ENCODE measurements around the gene PLA2R1.
"Not testable (repeated sequence)": the region's sequence is repeated elsewhere in the genome, so short reads cannot be mapped to it uniquely, and the experiment has no call there.

The PLA2R1 gene

GRCh38 chr2:160063271-160063670, 856 bp upstream of the PLA2R1 start:
- DNase-seq, result no peak

GRCh38 chr2:160061944-160062291, 497 bp downstream of the PLA2R1 start:
- no peak for DNase-seq

DNA sequence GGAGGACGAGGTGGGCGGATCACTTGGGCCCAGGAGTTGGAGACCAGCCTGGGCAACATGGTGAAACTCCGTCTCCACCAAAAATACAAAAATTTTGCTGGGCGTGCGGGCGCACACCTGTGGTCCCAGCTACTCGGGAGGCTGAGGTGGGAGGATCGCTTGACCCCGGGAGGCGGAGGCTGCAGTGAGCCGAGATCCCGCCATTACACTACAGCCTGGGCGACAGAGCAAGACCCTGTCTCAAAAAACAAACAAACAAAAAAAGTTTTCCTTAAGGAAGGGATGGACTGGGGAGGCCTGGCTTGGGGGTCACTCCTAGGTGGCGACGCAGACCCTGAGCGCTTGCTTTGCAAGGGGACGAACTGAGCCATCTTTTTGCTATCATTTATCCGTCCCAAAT, 882 bp downstream of the PLA2R1 start:
- DNase-seq, result no peak

DNA sequence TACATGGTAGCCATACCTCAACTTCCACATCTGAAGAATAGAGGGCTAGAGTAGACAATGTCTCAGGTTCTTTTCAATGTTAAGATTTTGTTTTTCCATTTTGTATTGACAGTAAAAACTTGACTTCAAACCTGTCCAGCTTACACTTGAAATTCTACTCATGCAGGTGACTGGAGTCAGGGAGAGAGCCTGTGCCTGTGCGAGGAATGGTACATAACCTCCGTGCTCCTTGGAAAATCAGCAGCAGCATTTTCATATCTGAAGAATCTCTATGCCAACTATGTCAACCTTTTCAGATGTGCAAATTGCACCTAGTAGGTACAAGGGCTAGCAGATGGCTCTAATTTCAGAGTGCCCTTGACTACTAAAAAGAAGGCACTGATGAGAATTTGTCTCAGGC, 2.1 kb downstream of the PLA2R1 start:
- no peak for DNase-seq

GRCh38 chr2:160057356-160057755, 5.1 kb downstream of the PLA2R1 start:
- no peak for DNase-seq

- no peak for DNase-seq
Observed at GRCh38 chr2:160055726-160056108, 6.7 kb downstream of the PLA2R1 start.

GRCh38 chr2:160054984-160055725, 7.3 kb downstream of the PLA2R1 start:
- DNase-seq, result no peak

- DNase-seq, result no peak
Observed at GRCh38 chr2:160053946-160054345, 8.5 kb downstream of the PLA2R1 start.

DNA sequence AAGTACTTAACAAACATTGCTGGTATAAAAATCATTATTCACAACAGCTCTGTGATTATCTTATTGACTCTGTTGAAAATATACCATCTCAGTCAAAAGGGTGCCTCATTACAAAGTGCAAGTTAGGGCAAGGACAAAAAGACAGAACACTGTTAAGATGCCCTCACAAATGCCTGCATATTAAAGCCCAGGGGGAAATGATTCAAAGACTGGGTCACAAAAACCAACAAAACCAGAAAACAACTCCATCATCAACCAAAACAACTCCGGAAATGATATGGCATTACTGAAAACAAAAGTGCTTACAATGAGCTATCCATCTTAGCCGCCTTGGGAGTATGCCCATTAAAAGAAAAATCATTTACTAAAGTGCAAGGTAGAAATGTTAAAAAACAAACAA, 9.9 kb downstream of the PLA2R1 start:
- DNase-seq, result no peak

DNA sequence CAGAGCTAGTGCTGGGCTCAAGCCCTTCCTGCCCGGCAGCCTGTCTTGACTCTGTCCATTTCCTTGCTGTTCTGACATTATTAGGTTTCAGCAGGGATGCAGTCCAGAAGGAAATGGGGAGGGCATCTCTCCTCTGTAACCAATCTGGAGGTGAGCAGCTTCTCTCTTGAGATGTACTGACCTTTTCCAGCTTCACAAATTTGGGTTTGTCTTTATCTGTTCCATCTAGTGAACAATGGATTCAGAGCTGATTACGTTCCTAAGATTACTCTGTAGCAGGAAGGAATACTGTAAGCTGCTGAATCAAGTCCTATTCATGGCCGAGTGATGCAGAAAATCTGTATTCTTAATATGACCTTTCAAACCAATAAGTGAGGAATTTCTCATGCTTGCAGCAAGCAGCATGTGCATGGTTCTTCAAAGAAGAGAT, 11.0 kb downstream of the PLA2R1 start:
- DNase-seq, result no peak

GRCh38 chr2:160050147-160050546, 12.3 kb downstream of the PLA2R1 start:
- DNase-seq, result no peak

DNA sequence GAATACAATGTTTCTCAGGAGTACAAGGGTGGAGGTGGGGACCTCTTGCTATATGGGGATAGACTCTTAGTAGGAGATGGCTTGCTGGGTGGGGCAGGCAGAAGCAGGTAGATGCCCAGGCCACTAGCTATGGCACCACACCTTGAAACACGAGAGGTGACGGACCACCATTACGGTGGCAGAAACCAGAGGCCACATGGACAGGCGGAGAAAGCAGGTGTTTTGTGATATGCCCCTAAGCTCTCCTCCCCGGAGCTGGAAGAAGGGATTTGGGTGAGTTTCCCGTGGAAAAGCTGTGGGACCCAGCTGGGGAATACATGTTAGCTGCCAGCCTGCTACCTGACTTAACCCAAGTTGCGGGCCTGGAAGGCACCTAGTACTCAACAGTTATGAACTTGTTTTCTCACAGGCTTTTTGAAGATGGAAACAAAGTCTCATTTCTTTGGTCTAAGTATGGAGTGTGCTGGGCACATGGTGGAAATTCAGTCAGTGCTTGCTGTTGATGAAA, 16.7 kb downstream of the PLA2R1 start:
- no peak for DNase-seq

DNA sequence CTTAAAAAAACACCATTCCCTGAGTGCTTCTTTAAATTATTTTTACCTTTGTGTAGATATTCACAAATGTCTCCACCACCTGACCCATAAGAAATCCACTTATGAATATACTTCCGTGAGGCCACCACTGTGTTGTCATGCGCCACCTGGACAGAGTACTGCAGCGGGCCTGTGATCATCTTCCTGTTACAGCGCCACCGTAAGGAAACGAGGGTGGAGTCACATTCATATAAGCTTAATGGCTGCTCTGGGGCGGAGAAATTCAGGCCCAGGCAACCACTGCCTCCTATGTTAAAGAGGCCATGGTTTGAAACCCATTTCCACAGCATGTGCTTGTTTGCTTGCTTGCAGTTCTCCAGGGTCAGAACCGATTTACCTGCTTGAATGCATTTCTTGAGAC, 17.7 kb downstream of the PLA2R1 start:
- DNase-seq, result no peak

- DNase-seq, result no peak
Observed at GRCh38 chr2:160043265-160043664, 19.1 kb downstream of the PLA2R1 start.

GRCh38 chr2:160042054-160042453, 20.4 kb downstream of the PLA2R1 start:
- DNase-seq, result no peak

DNA sequence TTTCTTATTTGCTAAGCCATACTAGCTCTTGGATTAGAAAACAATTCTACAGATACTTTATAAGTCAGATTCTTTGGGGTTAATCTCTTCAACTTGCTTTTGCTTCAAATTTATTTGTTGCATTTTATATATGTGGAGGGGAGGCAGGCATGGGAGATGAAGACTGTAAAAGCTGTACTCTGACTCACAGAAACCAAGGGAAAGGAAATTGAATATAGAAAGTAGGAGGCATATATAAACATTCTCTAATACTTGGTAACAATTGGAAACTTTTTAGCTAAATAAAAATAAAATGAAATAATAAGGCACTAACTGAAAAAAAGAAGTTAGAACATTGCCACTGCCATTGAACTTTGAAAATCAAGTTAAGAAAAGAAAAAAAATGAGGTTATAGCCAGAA, 21.3 kb downstream of the PLA2R1 start:
- no peak for DNase-seq

DNA sequence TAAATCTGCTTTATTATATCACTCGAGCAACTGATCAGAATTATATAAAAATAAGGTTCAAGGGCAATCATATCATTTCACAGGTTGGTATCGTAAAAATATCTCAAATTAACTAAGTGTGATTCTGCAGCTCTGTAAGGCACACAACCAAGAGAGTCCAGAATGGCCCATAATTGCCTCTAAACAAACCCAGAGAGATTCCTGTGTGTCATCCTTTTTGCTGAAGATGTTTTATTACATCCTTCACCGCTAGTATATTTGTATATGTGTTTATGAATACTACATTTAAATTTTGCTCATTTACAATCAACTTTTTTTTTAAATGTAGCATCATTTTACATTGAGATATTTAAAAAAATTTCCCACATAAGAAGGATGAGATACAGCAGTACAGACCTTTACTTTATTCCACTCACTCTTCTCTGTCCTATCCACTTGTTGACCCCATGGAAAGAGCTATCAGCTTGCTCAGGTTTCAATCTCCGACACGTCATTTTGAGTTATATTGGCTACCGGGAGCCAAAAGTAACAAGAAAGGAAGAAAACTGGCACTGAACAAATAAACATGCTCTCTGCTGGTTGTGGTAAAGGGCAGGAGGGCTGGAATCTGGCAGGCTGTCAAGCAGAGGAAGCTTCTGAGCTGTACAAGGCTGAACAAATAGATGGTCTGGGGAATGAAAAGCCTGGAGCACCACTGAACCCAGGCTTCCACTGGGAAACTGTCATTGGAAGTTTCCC, 23.1 kb downstream of the PLA2R1 start:
- DNase-seq, result no peak

DNA sequence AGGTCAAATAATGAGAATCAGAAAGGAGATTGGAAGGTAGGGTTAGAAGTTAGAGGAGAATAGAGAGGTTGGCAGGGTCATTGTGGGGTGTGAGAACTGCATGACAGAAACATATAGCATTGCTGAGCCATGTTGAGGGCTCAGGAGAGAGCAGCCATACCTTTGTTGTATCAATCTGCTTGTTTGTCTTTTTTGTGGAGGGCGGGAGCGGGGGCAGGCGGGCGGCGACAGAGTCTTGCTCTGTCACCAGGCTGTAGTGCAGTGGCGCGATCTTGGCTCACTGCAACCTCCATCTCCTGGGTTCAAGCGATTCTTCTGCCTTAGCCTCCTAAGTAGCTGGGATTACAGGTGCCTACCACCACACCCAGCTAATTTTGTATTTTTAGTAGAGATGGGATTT, 23.8 kb downstream of the PLA2R1 start:
- not testable (repeated sequence) for DNase-seq

DNA sequence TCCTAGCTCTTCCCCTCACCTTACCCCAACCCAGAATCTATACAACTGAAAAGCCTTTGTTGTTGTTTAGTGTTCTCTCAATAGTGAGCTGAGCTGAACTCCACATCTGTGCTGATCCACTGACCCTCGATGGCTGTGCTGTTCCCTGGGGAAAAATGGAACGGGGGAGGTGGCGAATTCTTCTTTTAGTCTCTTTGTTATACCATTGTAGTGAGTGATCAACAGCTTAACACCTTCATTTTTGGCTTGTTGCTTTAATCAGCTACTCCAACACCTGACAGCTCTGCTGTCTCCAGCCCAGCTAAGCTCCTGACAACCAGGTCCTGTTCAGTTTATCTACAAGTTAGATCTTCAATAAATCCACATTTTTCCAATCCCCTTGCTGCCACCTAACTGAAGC, 25.7 kb downstream of the PLA2R1 start:
- no peak for DNase-seq

- DNase-seq, result no peak
Observed at GRCh38 chr2:160035125-160035524, 27.3 kb downstream of the PLA2R1 start.

DNA sequence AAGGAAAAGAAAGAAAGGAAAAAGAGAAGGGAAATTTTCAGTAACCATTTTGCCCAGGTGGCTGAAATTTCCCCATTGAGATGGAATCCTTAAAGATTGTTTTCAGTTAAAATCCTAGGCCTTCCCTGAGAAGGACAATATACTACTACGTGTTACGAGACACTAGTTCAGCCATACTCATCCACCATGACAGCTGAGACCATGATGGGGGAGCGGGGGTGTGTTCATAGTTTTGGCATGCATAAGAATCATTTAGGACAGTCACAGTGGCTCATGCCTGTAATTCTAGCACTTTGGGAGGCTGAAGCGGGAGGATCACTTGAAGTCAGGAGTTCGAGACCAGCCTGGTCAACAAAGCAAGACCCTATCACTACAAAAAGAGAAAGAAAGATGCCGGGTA, 28.0 kb downstream of the PLA2R1 start:
- no peak for DNase-seq

DNA sequence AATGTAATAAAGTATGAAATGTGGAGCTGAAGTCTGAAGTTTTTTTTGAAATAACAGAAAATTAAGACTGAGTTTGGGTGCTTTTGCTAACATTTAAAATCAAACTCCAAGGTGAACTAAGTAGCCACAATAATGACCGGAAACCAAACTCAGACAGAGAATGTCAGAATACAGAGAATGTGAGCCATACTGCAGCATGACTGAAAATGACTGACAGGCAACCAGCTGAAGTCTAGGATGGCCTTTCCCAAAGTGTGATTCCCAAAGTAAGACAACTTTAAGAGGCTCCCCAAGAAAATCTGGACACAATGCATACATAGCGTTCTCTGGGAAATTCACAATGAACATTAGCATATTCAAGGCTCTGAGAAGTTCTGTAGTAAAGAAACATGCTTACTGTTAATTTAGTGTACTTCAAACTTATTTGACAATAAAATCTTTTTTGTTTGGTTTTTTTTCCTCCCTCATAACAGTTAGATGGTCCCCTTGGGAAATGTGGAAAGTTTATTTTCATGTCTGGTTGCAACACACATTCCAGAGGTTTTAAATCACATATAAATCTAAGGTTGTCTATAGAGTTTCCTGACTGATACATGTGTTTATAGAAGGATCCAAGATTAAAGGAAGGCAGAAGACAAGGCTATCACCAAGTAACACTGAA, 28.6 kb downstream of the PLA2R1 start:
- DNase-seq, result no peak

DNA sequence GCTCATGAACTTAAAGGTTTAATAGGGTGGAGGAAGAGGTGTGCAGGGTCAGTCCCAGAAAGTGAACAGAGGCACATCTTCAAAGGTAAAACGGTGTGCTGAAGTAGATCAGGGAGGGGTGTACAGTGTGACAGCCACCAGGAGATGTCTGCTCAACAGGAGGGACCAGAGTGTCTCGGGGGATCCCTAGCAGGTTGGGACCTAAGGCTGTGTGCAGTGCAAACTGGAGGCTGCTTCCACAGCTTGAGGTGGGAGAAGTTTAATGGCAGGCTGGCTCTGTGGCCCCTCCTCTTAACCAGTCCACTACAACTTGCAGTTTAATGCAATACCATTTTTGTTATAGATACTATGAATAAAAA, 33.2 kb downstream of the PLA2R1 start:
- no peak for DNase-seq

All from NCI-H146 (cell line).